ENCODE measurements around the gene GPR27.

Gene GPR27

DNA sequence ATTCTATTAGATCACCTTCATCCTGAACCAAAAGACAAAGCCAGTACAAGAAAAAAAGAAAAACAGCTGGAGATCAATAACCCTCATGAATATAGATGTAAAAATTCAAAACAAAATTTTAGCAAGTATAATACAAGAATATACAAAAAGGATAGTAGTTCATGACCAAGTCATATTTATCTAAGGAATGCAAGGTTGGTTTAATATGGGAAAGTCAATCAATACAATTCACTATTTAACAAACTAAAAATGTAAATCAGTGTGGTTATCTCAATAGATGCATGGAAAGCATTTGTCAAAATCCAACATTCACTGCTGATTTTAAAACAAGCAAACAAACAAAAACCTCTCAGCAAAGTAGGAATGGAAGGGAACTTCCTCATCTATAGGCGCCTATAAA is 11.0 kb upstream of the GPR27 start:
- TF ChIP-seq, protein P1, sequence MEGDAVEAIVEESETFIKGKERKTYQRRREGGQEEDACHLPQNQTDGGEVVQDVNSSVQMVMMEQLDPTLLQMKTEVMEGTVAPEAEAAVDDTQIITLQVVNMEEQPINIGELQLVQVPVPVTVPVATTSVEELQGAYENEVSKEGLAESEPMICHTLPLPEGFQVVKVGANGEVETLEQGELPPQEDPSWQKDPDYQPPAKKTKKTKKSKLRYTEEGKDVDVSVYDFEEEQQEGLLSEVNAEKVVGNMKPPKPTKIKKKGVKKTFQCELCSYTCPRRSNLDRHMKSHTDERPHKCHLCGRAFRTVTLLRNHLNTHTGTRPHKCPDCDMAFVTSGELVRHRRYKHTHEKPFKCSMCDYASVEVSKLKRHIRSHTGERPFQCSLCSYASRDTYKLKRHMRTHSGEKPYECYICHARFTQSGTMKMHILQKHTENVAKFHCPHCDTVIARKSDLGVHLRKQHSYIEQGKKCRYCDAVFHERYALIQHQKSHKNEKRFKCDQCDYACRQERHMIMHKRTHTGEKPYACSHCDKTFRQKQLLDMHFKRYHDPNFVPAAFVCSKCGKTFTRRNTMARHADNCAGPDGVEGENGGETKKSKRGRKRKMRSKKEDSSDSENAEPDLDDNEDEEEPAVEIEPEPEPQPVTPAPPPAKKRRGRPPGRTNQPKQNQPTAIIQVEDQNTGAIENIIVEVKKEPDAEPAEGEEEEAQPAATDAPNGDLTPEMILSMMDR (IDR thresholded peaks at IDR 0.05): no peak

DNA sequence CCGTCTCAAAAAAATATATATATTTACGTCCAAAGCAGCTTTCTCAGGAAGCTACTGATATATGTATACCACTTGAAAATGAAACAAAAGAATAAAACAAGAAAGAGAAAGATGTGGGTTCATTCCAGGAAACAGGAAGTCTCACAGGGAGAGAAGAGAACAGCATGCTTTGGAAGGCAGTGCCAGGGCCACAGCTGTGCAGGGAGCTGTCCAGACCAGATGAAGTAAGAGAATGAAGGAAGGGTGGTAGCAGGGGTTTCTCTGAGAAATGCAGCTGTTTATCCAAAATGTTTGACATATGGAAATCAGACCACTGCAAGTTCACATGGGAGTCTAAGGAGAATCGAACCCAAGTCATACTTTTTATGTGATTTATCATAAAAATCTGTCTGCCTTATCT is 8.9 kb upstream of the GPR27 start:
- TF ChIP-seq, protein P1 (IDR thresholded peaks at IDR 0.05): no peak

DNA sequence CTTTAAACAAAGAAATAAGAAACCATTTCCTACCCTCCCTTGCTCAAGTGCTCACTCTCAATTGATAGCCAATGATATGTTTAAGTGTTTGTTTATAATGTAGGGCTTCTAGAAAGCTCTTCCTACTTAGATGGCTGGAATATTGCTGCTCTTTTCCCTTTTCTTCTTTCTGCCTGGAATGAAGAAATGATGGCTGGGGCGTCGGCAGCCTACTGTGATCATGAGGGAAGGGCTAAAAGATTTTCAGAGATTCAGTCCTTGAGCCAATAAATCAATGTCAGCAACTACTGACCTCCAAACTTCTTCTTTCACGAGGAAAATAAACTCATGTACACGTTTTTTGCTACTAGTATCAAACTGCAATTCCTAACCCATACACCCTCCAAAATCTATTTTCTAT is 2.1 kb upstream of the GPR27 start:
- TF ChIP-seq, protein P1 (IDR thresholded peaks at IDR 0.05): no peak

DNA sequence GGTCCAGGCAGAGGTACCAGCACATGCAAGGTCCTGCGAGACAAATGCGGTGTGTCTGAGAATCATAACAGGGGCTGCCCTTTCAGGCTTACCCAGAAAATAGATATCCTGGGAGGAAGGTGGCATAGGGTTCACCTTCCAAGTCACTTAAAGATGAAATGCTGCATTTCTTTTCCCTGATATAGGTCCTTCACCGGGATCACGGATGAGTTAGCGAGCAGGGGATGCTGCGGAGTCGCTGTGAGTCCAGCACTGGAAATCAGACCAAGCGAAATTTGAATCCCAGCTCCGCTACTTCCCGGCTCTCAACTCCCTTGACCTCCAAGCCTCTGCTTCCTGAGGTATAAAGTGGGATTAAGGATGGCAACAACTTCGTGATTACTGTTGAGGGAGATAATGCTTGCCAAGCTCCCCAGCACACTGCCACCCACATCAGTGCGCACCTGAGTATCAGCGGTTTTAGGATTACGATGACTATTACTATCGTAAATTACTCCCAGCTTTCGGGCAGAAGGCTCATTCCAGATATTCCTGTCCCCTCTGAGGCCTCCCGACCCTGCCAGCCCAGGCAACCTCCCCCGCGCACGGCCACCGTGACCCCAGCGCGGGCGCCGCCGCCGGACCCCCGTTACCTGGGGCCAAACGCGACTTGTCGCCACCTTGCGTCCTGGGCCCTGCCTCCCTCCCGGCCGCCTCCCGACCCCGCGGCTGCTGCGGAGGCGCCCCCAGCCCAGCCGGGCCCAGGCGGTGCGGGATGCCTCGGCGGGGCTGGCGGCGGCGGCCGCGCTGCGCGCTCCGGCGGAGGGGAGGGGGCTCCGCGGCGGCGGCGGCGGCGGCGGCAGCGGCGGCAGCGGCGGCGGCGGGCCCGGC is 589 bp upstream of the GPR27 start:
- TF ChIP-seq, protein P1 (IDR thresholded peaks at IDR 0.05): no peak

DNA sequence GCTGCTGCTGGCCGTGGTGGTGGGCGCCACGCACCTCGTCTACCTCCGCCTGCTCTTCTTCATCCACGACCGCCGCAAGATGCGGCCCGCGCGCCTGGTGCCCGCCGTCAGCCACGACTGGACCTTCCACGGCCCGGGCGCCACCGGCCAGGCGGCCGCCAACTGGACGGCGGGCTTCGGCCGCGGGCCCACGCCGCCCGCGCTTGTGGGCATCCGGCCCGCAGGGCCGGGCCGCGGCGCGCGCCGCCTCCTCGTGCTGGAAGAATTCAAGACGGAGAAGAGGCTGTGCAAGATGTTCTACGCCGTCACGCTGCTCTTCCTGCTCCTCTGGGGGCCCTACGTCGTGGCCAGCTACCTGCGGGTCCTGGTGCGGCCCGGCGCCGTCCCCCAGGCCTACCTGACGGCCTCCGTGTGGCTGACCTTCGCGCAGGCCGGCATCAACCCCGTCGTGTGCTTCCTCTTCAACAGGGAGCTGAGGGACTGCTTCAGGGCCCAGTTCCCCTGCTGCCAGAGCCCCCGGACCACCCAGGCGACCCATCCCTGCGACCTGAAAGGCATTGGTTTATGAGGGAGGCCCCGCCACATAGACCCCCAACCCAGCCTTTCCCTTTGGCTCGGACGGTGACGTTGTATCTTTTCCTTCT is 1.1 kb downstream of the GPR27 start:
- TF ChIP-seq, protein P1 (IDR thresholded peaks at IDR 0.05): no peak

DNA sequence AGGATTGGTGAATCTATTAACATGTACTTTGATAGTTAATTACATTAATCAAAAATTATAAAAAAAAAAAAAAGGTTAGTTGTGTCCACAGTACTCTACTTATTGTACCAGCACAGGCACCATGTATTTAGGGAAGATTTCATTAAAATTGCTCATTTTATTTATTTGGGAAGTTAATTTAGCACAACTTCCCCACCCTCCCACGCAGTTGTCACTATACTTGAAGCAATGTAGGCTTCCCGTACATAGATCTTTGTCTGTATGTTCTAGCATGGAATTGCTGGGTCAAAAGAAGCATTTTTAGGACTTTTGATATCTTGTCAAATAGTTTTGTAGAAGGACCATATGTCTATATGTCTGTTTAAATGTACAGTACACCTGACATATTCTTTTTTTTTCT is 4.4 kb downstream of the GPR27 start:
- TF ChIP-seq, protein P1 (IDR thresholded peaks at IDR 0.05): no peak

DNA sequence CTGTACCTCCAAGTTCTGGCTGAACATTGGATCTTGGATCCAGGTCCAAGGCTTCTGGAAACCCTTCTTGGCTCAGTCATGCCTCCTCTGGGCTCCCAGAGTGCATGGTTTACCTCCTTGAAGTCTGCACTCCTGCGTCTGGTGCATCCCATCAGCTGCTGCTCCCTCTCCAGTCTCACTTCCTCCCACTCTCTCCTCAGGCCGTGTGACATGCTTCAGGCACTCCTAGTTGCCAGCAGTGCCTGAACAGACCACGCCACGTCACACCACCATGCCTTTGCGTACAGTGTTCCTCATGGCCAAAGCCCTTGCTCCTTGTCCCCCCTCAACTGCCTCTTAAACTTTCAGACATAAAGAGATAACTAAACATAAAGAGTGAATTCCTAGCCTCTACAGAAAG is 5.7 kb downstream of the GPR27 start:
- TF ChIP-seq, protein P1 (IDR thresholded peaks at IDR 0.05): no peak

Measured in LNCAP (cell line).